Measurements from ENCODE around the gene SPTBN1.

GRCh38 chr2:54504866-54505265, 48.7 kb downstream of the SPTBN1 start:
- TF ChIP-seq POLR2A (IDR thresholded peaks at IDR 0.05) (no peak), CTCF (IDR thresholded peaks at IDR 0.05) (no peak)

Data from gastroesophageal sphincter (tissue), 3 donors.